Measurements from ENCODE around the gene INSRR. TPM values are rescaled to one million over a fixed set of nuclear protein-coding genes. Genes with fewer than 3 reads are reported as not detected.

INSRR gene
- total and polyA plus RNA-seq, 2 of the 4 experiments (the other 2 are of a cell fraction) = not detected

DNA sequence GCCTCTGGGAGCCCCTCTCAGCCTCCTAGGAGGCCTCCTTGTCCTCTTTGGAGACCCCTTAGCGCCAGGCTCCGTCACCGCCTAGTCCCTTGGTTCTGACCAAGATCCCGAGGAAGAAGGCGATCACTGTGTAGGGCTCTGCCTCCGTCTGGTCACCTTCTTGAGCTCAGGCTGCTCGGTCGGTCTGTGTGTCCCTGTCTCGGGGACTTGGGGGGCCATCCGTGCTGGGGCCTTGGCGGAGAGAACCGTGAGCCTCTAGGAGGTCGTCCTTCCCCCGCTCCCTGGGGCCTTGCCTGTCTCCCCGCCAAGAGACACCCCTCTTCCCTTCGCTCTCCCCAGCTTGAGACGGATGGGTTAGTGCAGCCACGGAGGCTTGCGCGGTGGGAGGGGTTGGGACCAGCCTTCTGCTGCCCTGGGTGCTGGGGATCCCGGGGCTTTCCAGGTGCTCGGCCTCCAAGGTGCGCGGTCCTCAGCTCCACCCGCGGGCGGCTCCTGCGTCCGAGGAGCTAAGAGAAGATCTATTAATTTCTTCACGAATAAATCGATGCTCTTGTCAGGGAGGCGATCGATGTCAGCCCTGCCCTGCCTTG, 701 bp upstream of the INSRR start:
- Histone ChIP-seq H2AFZ (replicated peaks; ENCODE audit: low read length, poor library complexity) (peak overlapping the region; percentile 73), H3K27ac (ENCODE audit: insufficient read depth, low read length) (no peak overlapping the region), H3K4ac (ENCODE audit: low read depth, low read length) (no peak overlapping the region), H3K23ac (ENCODE audit: low read depth, low read length) (0 out of 2 replicates have a peak overlapping the region, but pooled peaks have one; percentile 16), H3K9me3 (ENCODE audit: control insufficient read depth, insufficient read depth, low read length) (no peaks in the 10 kb centered on the region), H2BK120ac (ENCODE audit: low read depth, low read length) (no peak overlapping the region), H2BK20ac (ENCODE audit: low read depth, low read length) (no peak overlapping the region), H3K4me1 (ENCODE audit: control insufficient read depth, insufficient read depth, low read length) (peaks cover 4% of the 10 kb centered on the region; the same call in 1 of the 2 replicates), H4K91ac (ENCODE audit: insufficient read depth, low read depth, low read length) (no peak overlapping the region), H3K9ac (ENCODE audit: low read depth, low read length) (no peak overlapping the region), H2BK5ac (ENCODE audit: low read depth, low read length, poor library complexity, severe bottlenecking) (no peak overlapping the region), H3K18ac (ENCODE audit: low read depth, low read length) (no peak overlapping the region), H3K9me1 (ENCODE audit: insufficient read depth, low read length) (no peaks in the 10 kb centered on the region), H3K4me2 (ENCODE audit: low read depth, low read length) (peak overlapping the region; percentile 72), H3K56ac (ENCODE audit: extremely low read depth, insufficient read depth, low read length) (no peak overlapping the region), H3K14ac (replicated peaks; ENCODE audit: low read depth, low read length) (no peak overlapping the region), H2AK9ac (replicated peaks; ENCODE audit: low read depth, low read length, poor library complexity) (peak overlapping the region; percentile 16), H4K8ac (ENCODE audit: low read depth in 2 of 2, low read length in 2 of 2) (no peak overlapping the region), H2AK5ac (ENCODE audit: low read depth, low read length) (no peak overlapping the region), H3K79me1 (ENCODE audit: low read depth in 1 of 2, low read length in 2 of 2) (no peaks in the 10 kb centered on the region), H4K5ac (ENCODE audit: low read depth, low read length) (no peak overlapping the region), H2BK15ac (ENCODE audit: low read depth, low read length) (no peak overlapping the region), H3K27me3 (ENCODE audit: control insufficient read depth, insufficient read depth, low read length) (peaks cover 85% of the 10 kb centered on the region), H3K36me3 (ENCODE audit: control insufficient read depth, insufficient read depth, low read length) (no peaks in the 10 kb centered on the region), H4K20me1 (ENCODE audit: insufficient read depth, low read length) (0 out of 2 replicates have a peak, but pooled peaks cover 9% of the 10 kb centered on the region), H3K4me3 (ENCODE audit: insufficient read depth, low read depth, low read length) (peak overlapping the region; percentile 13; the same call in 1 of the 2 replicates)
- ChIA-PET CTCF (interaction anchor here (0.7 to 3.6 kb wide), 21 partner anchors 11 to 212 kb away, joined by 3 to 28 read pairs (median 4); partner anchors contain the start of genes ISG20L2 and METTL25B), POLR2A (ENCODE audit: unreplicated experiment) (interaction anchor here (0.6 kb wide), 1 partner anchor 34 kb away, joined by 3 read pairs; no protein-coding TSS in a partner anchor)
- WGBS, 2 experiments (ENCODE audit: extremely low coverage in 2 of 2, insufficient read length in 1 of 2) = 12% methylated on average over 14 of the region's 33 CpGs; no CpG with 5 or more reads in 1 of the 2 experiments
- ATAC-seq (ENCODE audit: low read depth) (peak; percentile 37), DNase-seq (no peak)
- intact Hi-C loops (cut with micrococcal nuclease) (loop anchor here (1.0 kb wide), 3 partner anchors 62 to 170 kb away; no protein-coding TSS in a partner anchor), in situ Hi-C loops (cut with MboI; ENCODE audit: low sequenced_read_pairs) (no loop called here), dilution Hi-C loops (cut with HindIII; ENCODE audit: low sequenced_read_pairs, unreplicated experiment) (no loop called here)
- BruUV-seq (replicated peaks) = no TSS peak
- TF ChIP-seq MAFK (IDR thresholded peaks at IDR 0.05; ENCODE audit: low read depth, low read length) = no peak
- no peak for TF ChIP-seq BHLHE40 (IDR thresholded peaks at IDR 0.05; ENCODE audit: low read depth, low read length)
- TF ChIP-seq MAZ (IDR thresholded peaks at IDR 0.05; ENCODE audit: borderline replicate concordance, low read depth, low read length) = no peak
- no peak for TF ChIP-seq CTCF (conservative IDR thresholded peaks at IDR 0.05; ENCODE audit: low read depth, low read length)
- no peak for TF ChIP-seq RCOR1 (IDR thresholded peaks at IDR 0.05; ENCODE audit: insufficient replicate concordance, low read length)
- no peak for TF ChIP-seq POLR2A (IDR thresholded peaks at IDR 0.05; ENCODE audit: low read depth, low read length)
- no peak for TF ChIP-seq CHD1 (IDR thresholded peaks at IDR 0.05; ENCODE audit: low read depth, low read length)
- TF ChIP-seq, protein P1, sequence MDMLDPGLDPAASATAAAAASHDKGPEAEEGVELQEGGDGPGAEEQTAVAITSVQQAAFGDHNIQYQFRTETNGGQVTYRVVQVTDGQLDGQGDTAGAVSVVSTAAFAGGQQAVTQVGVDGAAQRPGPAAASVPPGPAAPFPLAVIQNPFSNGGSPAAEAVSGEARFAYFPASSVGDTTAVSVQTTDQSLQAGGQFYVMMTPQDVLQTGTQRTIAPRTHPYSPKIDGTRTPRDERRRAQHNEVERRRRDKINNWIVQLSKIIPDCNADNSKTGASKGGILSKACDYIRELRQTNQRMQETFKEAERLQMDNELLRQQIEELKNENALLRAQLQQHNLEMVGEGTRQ (IDR thresholded peaks at IDR 0.05; ENCODE audit: low read depth, low read length) = no peak
- TF ChIP-seq, protein P2, sequence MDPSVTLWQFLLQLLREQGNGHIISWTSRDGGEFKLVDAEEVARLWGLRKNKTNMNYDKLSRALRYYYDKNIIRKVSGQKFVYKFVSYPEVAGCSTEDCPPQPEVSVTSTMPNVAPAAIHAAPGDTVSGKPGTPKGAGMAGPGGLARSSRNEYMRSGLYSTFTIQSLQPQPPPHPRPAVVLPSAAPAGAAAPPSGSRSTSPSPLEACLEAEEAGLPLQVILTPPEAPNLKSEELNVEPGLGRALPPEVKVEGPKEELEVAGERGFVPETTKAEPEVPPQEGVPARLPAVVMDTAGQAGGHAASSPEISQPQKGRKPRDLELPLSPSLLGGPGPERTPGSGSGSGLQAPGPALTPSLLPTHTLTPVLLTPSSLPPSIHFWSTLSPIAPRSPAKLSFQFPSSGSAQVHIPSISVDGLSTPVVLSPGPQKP (IDR thresholded peaks at IDR 0.05; ENCODE audit: borderline replicate concordance, low read depth, low read length) = no peak
- no peak for TF ChIP-seq NFE2L2 (IDR thresholded peaks at IDR 0.05; ENCODE audit: low read depth, low read length)
- no peak for TF ChIP-seq FOS (IDR thresholded peaks at IDR 0.05; ENCODE audit: low read depth, low read length)
- no peak for TF ChIP-seq CEBPB (IDR thresholded peaks at IDR 0.05; ENCODE audit: low read depth, low read length)
- TF ChIP-seq MXI1 (IDR thresholded peaks at IDR 0.05; ENCODE audit: borderline replicate concordance, low read depth, low read length) = no peak
- TF ChIP-seq SMC3 (IDR thresholded peaks at IDR 0.05; ENCODE audit: low read depth, low read length) = no peak
- TF ChIP-seq RFX5 (IDR thresholded peaks at IDR 0.05; ENCODE audit: low read depth, low read length) = no peak

All from IMR-90 (cell line).